Suprapubic skin (tissue), 4 donors: Measurements from ENCODE around the gene ELMO3.

Source experiments
- CTCF ChIP-seq, 2 donors: fragments of 200-600 bp in 1 of 2; fragments of 450-650 bp in 1 of 2; sonication (generic) in 1 of 2; IDR thresholded peaks; one replicate each; pipeline ENCODE4 v1.5.1; 2016 to 2019; ENCODE audit warnings: antibody characterized with exemption in 2 of 2, mild to moderate bottlenecking in 1 of 2, moderate library complexity in 1 of 2
- EP300 ChIP-seq: sonication (generic); formaldehyde crosslinking; IDR thresholded peaks from one replicate; pipeline ENCODE4 v1.6.1; 2017; ENCODE audit warnings: antibody characterized with exemption
- POLR2A ChIP-seq, 2 donors: fragments of 450-650 bp; IDR thresholded peaks; one replicate each; pipeline ENCODE4 v1.6.1; 2017; ENCODE audit warnings: antibody characterized with exemption in 2 of 2, mild to moderate bottlenecking in 2 of 2, moderate library complexity in 2 of 2
- POLR2AphosphoS5 ChIP-seq, 3 donors: sonication (generic); formaldehyde crosslinking; IDR thresholded peaks; one replicate each; pipeline ENCODE4 v1.6.1; 2017; ENCODE audit warnings: antibody characterized with exemption in 3 of 3

GRCh38 chr16:67236563-67237395 lies 37.8 kb downstream of the ELMO3 start:
- TF ChIP-seq CTCF (IDR thresholded peaks at IDR 0.05) (no peak), EP300 (no peak), POLR2A (IDR thresholded peaks at IDR 0.05) (no peak), POLR2AphosphoS5 (IDR thresholded peaks at IDR 0.05) (no peak)
